GM21367 (cell line): ENCODE data around the gene SEC16B.

ENCODE experiments used
- ATAC-seq: cut with Tn5 transposase; IDR thresholded peaks from one replicate; pipeline ENCODE4 v1.9.1; 2021; ENCODE audit not compliant: unreplicated experiment

The SEC16B gene

DNA sequence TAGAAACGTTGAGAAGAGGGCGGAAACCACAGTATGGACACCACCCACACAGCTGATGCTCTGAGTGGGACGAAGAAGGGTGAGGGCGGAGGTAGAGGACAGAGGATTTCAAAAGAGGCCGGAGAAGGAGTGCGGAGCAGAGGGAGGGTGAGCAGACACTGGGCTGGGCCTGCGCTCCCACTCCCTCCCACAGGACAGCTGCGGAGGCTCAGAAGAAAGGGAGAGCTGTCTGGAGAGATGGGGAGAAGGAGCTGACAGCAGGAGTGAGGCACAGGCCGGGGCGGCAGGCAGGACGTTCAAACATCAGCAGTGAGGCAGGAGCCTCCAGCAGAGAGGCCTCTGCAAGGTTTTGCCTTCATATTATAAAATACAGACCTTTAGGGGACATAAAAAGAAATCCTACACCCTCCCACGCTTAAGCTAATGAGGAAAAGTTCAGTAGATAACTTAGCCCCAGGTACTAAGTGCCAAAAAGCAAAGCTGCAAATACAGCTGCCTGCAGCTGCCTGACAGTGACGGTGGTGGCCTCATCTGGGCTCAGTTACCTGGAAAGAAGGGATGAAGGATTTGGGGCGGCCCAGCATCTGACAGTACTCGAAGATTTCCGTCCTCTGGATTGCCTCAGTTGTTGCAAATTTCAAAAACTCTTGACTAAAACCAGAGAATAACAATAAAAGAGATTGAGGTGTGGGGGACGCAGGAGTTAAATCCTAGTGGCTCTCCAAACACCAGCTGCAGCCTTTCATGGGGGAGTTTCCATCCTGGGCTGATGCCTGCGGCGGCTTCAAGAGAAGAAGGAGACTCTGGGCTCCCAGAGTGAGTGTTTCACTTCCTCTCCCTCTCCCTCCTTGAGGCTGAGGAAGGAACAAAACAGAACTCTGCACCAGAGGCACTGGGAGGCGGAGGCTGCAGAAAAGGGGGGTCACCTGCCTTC is 25.6 kb downstream of the SEC16B start:
- no peak for ATAC-seq

DNA sequence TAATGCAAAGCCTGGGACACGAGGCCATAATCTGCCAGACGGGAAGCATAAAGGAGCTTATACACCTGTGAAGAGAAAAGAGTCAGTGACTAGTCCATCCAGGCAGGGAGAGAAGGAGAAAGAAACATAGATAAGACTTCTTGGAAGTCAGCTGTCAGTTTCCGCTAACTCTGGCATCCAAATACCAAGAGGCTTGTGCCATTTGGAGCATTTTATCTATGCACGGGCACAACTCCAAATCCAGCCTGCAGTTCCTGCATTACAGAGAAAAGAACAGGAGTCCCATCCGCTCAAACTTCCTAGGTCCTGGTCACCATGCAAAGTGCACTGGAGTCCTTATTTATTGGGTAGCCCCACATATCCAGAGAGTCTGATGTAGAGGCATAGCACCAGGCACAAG is 27.9 kb downstream of the SEC16B start:
- no peak for ATAC-seq

DNA sequence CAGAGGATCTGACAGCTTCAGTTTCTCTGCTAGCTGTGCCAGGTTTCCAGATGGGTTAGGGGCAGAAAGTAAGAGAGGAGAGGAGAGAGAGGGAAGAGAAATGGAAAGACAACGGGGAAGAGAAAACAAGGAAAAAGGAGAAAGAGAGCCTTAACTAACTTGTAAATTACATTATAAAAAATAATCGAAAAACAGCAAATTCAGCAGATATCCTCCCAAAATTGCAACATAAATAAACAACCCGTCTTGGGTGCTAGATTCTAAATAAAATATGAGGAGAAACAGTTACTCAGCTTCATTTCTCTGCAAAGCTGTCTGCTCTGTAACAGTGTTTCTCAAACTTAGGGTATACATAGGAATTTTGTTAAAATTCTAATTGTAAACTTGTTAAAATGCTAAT is 29.2 kb downstream of the SEC16B start:
- ATAC-seq, result no peak

DNA sequence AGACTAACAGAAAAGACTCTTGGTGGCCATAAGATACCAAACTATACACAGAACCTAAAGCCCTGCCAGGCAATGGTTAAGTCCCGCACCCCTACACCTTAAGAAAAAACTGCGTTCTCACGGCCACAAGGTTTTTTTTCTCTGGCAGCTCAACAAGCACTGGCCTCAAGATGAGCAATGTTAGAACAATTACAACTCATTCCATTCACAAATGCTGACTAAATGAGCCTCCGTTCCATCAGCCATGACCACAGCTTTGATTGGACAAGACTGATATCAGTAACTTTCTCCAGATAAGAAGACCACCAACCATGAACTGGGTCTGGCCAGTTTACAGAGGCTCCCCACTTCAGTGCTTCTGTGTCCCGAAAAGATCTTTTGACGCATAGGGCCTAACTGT is 31.9 kb downstream of the SEC16B start:
- no peak for ATAC-seq

DNA sequence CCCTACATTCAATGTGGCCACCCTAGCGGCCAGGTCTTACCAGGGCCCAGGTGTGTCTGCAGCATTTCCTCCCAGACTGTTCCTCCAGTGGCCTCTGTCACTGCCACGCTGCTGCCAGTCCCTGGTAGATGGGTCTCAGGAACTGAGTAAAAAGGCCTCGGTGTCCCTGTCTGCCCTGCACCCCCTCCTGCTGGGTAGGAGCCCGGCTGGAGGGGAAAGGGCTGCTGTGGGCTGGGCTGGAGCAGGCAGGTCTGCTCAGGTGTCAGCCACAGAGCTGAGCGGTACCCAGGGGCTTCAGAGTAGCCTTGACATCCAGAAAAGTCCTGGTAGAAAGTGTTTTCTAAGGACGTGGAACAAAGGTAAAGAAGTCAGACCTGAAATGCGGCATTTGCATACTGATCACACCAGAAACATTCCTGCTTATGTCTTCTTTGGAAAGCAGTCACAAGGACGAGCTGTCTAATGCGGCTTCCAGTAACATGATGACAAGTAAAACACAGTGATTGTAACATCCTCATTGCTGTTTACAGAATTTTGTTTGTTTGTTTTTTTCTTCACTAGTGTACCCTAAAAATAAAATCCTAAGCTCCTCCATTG is 32.6 kb downstream of the SEC16B start:
- no peak for ATAC-seq

DNA sequence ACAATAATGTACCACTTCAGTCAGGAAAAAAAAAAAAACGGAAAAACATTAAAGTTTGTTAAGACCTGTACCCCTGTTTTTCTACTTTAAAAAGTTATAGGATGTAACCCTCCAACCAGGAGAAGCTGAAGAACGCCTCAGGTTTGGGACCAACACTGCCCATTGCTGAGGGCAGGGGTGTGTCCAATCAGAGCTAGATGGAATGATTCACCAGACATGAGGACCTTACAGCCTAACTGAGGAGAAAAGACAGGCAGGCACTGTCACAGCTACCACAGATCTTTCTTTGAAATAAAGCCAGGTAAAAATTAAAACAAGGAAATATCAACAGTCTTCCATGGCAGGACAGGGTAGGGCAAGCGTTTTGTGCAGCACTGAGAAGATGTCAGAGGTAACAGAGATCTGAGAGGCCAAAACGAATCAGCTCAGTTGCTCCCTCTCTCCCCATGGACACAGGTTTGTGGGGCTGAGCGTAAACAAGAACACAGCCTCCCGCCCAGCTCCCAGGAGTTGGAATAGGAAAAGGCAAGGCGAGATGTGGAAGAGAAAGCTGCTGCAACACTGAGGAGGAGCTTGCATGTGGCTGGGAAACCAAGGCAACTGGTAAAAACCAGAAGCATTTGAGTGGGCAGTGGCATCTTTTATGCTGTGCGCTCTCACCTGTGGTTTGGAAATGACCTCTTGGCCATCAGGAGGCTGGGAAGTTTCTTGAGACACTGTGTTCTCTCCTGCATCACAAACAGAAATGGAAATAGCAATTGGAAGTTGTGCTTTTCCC is 34.0 kb downstream of the SEC16B start:
- no peak for ATAC-seq

DNA sequence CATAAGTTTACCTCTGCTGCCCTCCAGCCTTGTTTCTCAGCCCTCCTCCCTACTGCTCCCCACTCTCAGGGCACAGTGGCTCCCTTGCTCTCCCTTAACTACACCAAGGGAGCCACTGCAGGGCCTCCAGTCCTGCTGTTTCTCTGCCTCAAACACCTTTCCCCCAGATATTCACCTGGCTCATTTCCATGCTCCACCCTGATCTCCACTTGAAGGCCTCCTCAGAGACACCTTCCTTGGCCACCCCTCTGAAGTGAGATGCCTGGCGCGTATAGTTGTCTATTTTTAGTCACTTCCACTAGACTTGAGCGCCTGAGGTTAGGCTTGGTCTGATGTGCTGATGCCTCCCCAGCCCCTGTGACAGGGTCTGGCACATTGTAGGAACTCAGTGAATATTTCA is 34.9 kb downstream of the SEC16B start:
- no peak for ATAC-seq

DNA sequence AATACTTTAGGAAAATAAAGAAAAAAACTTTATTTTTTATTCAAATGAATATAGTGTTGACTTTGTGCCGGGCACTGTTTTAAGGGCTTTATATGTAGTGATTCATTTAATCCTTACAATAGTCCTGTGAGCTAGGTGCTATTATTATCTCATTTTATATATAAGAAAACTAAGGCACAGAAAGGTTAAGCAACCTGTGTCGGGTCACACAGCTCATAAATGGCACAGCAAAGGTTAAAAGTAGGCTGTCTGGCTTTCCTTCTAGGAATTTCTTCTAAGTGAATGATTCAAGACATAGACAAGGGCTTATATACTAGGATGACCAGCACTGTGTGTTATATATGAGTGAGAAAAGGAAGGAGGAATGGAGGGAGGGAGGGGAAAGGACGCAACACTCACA is 35.4 kb downstream of the SEC16B start:
- ATAC-seq, result no peak

DNA sequence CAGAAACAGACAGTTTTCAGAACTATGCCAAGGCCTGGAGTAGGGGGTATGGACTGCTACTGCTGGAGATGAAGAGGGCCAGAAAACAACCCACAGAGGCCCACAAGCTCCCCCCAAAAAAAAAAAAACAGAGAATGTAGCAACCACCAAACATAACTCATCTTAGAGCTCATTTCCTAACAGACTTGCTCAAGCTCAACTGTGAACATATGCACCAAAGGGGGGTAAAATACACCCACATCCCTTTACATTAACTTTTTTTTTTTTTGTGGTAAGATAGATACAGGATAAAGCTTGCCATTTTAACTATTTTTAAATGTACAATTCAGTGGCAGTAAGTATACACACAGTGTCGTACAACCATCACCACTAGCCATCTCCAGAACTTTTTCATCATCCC is 36.0 kb downstream of the SEC16B start:
- ATAC-seq, result no peak

DNA sequence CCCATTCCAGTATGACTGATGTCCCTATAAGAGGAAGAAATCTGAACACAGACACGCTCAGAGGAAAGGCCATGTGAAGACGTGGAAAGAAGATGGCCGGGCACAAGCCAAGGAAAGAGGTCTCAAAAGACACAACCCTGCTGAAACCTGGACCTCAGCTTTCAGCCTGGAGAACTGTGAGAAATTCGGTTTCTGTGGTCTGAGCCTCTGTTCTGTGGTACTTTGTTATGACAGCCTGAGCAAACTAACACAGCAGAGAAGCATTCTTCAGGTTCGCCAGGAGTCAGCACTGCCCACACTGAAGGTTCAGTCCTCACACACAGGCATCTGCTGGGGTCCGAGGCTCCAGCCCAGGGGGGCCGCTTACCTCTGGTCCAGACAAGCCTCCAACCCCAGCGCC is 37.7 kb downstream of the SEC16B start:
- no peak for ATAC-seq

DNA sequence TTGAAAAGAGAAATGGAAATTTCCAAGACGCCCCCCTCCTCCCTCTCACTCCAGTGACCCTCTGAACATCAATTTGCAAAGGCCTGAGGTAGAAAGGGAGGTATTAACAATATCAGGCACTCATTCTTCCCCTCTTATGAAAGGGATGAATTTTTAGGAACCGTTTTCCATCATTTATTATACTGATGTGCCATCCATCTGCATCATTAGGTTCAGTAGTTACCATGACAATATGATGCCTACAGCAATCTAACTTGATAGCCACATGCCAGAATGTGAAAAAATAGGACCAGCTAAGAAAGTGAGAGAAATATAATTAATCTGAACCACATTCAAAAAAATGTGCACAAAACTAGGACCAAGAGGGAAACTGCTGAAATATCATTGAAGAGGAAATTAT is 40.9 kb downstream of the SEC16B start:
- no peak for ATAC-seq

DNA sequence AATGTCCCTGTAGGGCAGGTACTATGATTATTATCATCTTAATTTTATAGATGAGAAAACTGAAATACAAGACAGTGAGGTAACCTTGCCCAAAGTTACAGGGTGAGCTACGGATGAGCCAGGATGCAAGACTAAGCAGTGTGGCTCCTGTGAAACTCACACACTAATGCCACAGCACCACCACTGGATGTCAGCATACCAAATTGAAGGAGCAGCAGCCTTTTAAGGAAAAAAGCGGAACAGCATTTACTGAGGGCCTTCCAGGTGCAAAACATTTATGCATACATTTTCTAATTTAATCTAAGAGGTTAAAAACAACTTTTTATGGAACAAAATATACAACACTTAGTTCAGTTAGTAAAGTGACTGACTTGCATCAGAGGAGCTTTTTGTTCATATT is 41.7 kb downstream of the SEC16B start:
- ATAC-seq, result no peak

DNA sequence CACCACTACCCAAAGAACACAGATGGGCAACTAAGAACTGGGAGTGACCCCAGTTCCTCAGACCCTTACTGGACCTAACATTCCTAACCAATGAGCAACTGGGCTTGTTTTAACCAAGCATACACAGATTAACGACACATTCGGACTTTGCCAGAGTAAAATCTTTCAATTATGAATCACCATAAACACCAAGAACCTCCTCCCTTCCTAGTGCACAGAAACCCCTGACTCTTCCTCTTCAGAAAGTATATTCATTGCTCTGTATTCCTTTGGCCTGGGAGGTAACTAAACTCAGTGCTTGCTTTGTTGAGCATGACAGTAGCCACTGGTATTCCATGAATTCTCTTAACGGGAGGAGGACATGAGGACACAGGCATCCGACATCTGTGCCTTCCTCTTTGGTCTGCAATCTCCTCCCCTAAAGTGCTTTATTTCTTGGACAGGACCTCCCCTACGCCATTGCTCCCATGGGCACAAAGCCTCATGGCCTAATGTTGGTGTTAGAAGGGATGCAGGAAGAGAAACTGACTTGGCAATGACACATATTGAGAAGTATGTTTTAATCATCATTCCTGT is 42.7 kb downstream of the SEC16B start:
- no peak for ATAC-seq

DNA sequence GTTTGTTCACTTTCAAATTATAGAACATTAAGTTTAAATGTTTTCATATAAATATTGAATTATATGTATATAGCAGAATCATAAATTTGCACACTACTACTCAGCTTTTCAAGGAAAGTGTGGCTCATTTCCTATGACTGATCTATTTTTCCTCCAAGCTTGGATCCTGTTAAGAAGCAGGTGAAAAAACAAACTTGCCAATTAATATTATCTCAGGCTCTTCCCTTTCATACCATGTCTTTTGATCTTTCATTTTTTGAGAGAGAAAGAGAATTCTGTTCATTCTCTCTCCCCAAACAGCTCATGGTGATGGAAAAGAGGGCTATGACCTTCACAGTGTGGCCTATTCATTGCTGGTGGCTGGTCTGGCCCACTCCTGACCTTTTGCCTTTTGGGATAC is 43.7 kb downstream of the SEC16B start:
- ATAC-seq, result no peak

DNA sequence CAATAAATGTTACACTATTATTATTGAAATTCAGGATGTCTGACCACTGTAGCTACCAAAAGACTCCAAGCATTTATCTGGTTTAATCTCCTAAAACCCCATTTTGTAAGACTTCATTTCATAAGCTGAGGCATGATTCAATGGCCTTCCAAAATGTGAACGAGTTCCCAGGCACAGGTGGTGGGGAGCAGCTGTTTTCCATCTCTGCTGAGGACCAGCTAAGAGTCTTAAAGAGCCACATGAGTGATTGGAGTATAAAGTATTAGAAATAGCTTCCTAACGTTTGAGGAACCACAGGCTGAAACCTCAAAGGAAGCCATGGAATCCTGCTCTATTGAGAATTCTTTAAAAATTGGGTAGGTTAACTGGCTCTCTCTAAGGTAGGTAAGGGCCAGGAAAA is 44.9 kb downstream of the SEC16B start:
- ATAC-seq, result no peak

DNA sequence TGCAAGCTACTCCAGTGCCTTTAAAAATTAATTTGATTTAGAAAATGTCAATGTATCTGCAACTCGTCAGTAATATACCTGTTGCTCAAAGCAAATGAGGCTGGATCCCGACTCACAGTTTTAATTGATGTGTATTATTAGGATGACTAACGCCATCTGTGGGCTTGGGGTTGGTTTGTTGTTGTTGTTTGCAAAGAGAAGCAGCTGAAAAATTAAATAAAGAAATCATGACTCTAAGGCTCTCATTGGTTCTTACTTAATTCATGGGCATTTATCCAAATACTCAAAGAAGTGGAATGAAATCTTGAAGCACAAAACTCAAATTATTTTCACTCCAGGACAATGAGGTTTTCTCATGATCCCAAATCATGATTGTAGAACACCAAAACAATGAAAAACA is 46.4 kb downstream of the SEC16B start:
- no peak for ATAC-seq

DNA sequence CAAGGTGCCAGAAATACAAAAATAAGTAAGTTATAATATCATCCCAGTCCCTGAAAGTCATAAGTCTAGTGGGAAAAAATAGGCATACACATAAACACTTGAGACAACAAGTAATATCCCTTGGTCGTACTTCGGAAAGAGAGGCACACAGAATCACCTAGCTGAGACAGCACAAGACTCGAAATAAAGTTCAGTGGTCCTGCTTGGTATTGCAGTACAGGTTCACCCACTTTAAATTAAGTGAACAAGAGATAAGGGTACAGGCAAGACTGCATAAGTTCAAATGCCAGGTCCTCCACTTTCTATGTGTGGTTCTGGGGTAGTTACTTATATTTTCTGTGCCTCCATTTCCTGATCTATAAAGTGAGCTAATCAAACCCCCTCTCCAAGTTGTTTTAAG is 47.6 kb downstream of the SEC16B start:
- no peak for ATAC-seq

DNA sequence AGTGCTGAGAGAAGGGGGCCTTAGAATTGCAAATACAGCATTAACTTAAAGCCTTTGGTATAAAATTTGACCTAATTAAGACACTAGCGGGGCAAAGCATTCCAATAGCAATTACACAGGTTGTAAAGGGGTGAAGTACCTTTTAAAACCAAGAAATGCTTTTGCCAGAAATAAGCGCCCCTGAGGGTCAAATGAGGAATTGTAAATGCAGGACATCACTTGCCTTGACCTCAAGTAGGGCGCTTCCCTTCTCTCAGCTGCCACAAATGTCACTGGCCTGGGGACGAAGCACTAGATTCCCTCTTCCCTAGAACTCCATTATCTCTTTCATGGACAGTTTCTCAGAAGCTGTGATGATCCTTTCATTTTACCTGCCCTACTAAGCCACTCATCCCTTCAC is 48.3 kb downstream of the SEC16B start:
- no peak for ATAC-seq

DNA sequence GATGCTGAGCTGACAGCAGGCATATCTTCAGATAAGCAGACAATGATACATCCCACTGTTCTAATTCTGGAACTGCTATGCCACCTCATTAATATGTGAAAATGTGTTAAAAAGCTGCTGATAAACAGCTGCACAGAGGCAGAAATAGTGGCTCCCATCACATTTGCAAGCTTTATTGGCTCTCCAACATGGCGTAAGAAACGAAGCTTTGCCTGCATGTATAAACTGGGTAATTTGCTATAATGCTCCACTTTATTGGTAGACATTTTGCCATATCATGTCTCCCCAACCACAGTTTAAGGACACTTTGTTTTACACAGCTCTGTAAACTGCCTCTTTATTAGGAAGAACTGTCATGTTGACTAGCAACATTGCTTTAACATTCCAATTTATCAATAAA is 49.8 kb downstream of the SEC16B start:
- ATAC-seq, result no peak

DNA sequence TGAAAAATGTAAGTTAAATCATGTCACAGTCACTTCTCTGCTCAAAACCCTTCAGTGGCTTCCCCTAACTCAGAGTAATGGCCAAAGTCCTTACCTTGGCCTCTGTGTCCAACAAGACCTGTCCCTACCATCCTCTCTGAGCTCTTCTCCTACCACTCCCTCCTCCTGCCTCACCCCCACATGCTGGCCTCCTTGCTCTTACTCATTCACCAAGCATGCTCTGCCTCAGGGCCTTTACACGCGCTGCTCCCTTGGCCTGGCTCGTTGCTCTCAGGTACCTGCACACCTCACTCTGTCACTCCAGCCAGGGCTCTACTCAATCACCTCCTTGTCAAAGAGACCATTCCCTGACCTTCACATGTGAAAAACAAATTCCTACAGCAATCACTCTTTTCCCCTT is 54.2 kb downstream of the SEC16B start:
- ATAC-seq, result no peak

DNA sequence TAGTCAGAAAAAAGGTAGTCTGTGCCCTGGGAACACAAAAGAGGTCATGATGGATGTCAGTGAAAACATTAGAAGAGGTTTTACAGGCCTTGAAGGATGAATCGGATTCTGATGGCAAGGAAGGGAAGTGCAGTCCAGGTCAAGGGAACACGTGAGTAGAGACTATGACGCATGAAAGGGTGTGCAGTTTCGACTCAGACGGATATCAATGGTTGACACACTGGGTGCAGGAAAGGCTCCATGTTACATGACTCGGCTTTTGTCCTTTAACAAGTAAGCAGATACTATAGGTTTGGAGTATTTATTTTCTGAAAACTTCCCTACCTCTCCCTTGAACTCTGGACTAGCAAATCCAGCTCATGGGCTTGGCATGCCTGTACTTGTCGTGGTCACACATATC is 55.3 kb downstream of the SEC16B start:
- no peak for ATAC-seq
